ENCODE results near the gene GRIK2.
"Not testable (repeated sequence)": the region's sequence is repeated elsewhere in the genome, so short reads cannot be mapped to it uniquely, and the experiment has no call there.

The GRIK2 gene

GRCh38 chr6:101608703-101609102, 215.2 kb downstream of the GRIK2 start:
- no peaks in the 10 kb centered on the region for H3K27me3 ChIP-seq (replicated peaks)
- in situ Hi-C loops (cut with HindIII; ENCODE audit: low pct_ligation_motif_present, low sequenced_read_pairs) = no loop called here
- H3K27ac ChIP-seq = no peak overlapping the region
- H3K36me3 ChIP-seq (replicated peaks) = no peaks in the 10 kb centered on the region
- no peak for TF ChIP-seq CTCF (IDR thresholded peaks at IDR 0.05; ENCODE audit: low read depth, low read length, missing control alignments)
- no peak for DNase-seq
- no peak overlapping the region for H3K4me3 ChIP-seq (ENCODE audit: low read depth, low read length)

- no peak overlapping the region for H3K27ac ChIP-seq
- no peaks in the 10 kb centered on the region for H3K36me3 ChIP-seq (replicated peaks)
- no peaks in the 10 kb centered on the region for H3K27me3 ChIP-seq (replicated peaks)
- no peak for TF ChIP-seq CTCF (IDR thresholded peaks at IDR 0.05; ENCODE audit: low read depth, low read length, missing control alignments)
- no peak overlapping the region for H3K4me3 ChIP-seq (ENCODE audit: low read depth, low read length)
- in situ Hi-C loops (cut with HindIII; ENCODE audit: low pct_ligation_motif_present, low sequenced_read_pairs) = no loop called here
- DNase-seq = no peak
These were observed 220.0 kb downstream of the GRIK2 start for GRCh38 chr6:101613556-101613955.

- TF ChIP-seq CTCF (IDR thresholded peaks at IDR 0.05; ENCODE audit: low read depth, low read length, missing control alignments) = no peak
- Histone ChIP-seq H3K27me3 (replicated peaks) (no peaks in the 10 kb centered on the region), H3K27ac (no peak overlapping the region), H3K4me3 (ENCODE audit: low read depth, low read length) (no peak overlapping the region), H3K36me3 (replicated peaks) (no peaks in the 10 kb centered on the region)
- DNase-seq = peak; percentile 14
- in situ Hi-C loops (cut with HindIII; ENCODE audit: low pct_ligation_motif_present, low sequenced_read_pairs) = no loop called here
These were observed 221.3 kb downstream of the GRIK2 start for GRCh38 chr6:101614774-101615173.

- DNase-seq = no peak
- no peaks in the 10 kb centered on the region for H3K27me3 ChIP-seq (replicated peaks)
- H3K4me3 ChIP-seq (ENCODE audit: low read depth, low read length) = no peak overlapping the region
- TF ChIP-seq CTCF (IDR thresholded peaks at IDR 0.05; ENCODE audit: low read depth, low read length, missing control alignments) = no peak
- in situ Hi-C loops (cut with HindIII; ENCODE audit: low pct_ligation_motif_present, low sequenced_read_pairs) = no loop called here
- H3K27ac ChIP-seq = no peak overlapping the region
- no peaks in the 10 kb centered on the region for H3K36me3 ChIP-seq (replicated peaks)
These were observed 232.8 kb downstream of the GRIK2 start for GRCh38 chr6:101626269-101626668.

- no peak overlapping the region for H3K4me3 ChIP-seq (ENCODE audit: low read depth, low read length)
- H3K36me3 ChIP-seq (replicated peaks) = no peaks in the 10 kb centered on the region
- no peak for TF ChIP-seq CTCF (IDR thresholded peaks at IDR 0.05; ENCODE audit: low read depth, low read length, missing control alignments)
- no peak overlapping the region for H3K27ac ChIP-seq
- in situ Hi-C loops (cut with HindIII; ENCODE audit: low pct_ligation_motif_present, low sequenced_read_pairs) = no loop called here
- no peaks in the 10 kb centered on the region for H3K27me3 ChIP-seq (replicated peaks)
- no peak for DNase-seq
These were observed 237.4 kb downstream of the GRIK2 start for GRCh38 chr6:101630941-101631340.

- no peaks in the 10 kb centered on the region for H3K27me3 ChIP-seq (replicated peaks)
- TF ChIP-seq CTCF (IDR thresholded peaks at IDR 0.05; ENCODE audit: low read depth, low read length, missing control alignments) = no peak
- no peak overlapping the region for H3K27ac ChIP-seq
- no peak for DNase-seq
- in situ Hi-C loops (cut with HindIII; ENCODE audit: low pct_ligation_motif_present, low sequenced_read_pairs) = no loop called here
- H3K36me3 ChIP-seq (replicated peaks) = no peaks in the 10 kb centered on the region
- no peak overlapping the region for H3K4me3 ChIP-seq (ENCODE audit: low read depth, low read length)
These were observed 239.6 kb downstream of the GRIK2 start for GRCh38 chr6:101633081-101633480.

GRCh38 chr6:101638865-101639264, 245.4 kb downstream of the GRIK2 start:
- H3K27ac ChIP-seq; H3K36me3 ChIP-seq (replicated peaks); H3K27me3 ChIP-seq (replicated peaks); DNase-seq; H3K4me3 ChIP-seq (ENCODE audit: low read depth, low read length); in situ Hi-C loops (cut with HindIII; ENCODE audit: low pct_ligation_motif_present, low sequenced_read_pairs): not testable (repeated sequence)

Data from brain microvascular endothelial cell (primary cell).